D721Med (cell line): ENCODE measurements around the gene ADGRA1.

Source experiments
- DNase-seq: peaks from one replicate; pipeline ENCODE4 v3.0.0; 2011; ENCODE audit warnings: low spot score; ENCODE audit not compliant: insufficient read length
- FAIRE-seq: peaks from 2 replicates; lab custom pipeline; 2011; peaks lifted over from hg19 to GRCh38; lab: Jason Lieb, UNC
- TF ChIP-seq, protein P1 (sequence below): IDR thresholded peaks from 2 replicates; pipeline ENCODE4 v1.5.1; 2012; ENCODE audit warnings: mild to moderate bottlenecking, control low read depth; ENCODE audit not compliant: insufficient read depth; ENCODE audit errors: missing control alignments

ADGRA1 gene

DNA sequence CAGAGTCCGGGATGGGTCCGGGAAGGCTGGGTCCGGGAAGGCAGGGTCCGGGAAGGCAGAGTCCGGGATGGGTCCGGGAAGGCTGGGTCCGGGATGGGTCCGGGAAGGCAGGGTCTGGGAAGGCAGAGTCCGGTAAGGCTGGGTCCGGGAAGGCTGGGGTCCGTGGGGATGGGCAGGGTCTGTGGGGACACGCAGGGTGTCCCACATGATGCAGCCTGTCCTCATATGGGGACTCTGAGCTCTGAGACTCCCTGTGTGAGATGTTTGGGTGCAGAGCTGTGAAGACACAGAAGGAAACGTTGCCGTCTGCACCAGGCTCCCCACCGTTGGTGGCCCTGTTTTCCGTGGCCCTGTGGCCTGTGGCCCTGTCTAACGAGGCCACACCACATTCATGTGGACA is 45.7 kb upstream of the ADGRA1 start:
- TF ChIP-seq, protein P1, sequence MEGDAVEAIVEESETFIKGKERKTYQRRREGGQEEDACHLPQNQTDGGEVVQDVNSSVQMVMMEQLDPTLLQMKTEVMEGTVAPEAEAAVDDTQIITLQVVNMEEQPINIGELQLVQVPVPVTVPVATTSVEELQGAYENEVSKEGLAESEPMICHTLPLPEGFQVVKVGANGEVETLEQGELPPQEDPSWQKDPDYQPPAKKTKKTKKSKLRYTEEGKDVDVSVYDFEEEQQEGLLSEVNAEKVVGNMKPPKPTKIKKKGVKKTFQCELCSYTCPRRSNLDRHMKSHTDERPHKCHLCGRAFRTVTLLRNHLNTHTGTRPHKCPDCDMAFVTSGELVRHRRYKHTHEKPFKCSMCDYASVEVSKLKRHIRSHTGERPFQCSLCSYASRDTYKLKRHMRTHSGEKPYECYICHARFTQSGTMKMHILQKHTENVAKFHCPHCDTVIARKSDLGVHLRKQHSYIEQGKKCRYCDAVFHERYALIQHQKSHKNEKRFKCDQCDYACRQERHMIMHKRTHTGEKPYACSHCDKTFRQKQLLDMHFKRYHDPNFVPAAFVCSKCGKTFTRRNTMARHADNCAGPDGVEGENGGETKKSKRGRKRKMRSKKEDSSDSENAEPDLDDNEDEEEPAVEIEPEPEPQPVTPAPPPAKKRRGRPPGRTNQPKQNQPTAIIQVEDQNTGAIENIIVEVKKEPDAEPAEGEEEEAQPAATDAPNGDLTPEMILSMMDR = no peak
- FAIRE-seq (no peak), DNase-seq (no peak)

DNA sequence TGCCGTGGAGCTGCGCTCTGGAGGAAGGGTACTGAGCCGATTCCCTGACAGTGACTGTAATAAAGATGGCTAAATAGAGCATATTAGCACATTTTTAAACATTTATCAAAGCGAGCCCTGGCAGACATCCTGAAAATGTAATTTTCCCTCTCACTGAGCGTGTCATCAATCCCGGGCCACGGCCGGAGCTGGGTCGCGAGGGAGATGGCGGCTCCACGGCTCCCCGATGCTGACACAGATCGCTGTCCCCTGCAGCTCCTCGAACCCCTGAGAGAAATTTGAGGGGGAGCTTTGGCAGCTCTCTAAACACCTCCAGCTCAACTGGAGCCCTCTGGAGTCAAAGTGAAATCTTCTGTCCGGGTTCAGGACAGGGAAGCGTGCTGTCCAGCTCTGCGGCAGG is 44.9 kb upstream of the ADGRA1 start:
- TF ChIP-seq, protein P1 = no peak
- FAIRE-seq (no peak), DNase-seq (no peak)

DNA sequence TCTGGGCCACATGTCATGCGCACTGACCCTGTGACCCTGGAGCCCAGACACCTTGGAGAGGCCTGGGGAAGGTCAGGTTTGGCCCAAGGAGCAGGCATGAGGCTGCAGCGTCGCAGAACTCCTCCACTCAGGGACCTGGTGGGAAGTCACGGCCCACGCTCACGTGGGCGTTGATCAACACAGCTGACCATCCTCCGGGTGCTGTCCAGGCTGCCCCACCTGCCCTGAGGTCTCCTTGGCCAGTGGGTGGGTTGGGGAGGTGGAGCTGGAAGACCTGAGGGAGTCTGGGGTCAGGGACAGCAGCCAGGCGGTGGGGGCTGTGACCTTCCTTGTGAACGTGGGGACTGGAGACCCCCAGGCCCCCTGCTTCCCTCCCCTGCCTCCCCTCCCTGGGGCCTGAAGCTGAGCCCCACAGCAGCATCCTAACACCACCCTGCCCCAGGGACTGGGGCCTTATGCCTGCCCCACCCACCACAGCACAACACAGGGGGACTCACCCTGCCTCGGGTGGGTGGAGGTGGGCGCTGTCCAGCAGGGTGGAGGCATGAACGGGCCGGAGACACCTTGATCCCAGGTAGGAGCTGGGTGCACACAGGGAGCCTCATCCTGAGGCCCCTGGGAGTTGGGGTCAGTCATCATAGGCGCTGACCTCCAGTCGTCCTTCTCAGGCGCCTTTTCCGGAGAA is 44.0 kb upstream of the ADGRA1 start:
- FAIRE-seq (no peak), DNase-seq (no peak)
- TF ChIP-seq, protein P1 = no peak

DNA sequence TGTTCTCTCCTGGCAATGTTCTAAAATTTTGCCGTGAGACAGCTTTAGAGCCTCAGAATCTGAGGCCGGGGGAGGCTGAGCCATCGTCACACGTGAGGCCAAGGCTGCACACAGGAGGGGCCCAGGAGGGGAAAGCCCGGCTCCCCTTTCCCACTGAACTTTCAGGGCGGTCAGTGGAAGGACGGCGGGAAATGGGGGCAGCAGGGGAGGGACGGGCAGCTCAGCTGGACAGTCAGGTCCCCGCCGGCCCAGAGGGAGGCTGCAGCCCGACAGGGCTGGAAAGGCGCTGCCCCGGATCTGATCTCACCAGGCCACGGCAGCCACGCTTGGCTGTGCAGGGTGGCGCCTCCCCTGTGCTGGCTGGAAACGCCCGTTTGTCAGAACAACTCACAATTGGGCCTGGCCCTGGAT is 43.3 kb upstream of the ADGRA1 start:
- FAIRE-seq (no peak), DNase-seq (no peak)
- TF ChIP-seq, protein P1 = no peak

DNA sequence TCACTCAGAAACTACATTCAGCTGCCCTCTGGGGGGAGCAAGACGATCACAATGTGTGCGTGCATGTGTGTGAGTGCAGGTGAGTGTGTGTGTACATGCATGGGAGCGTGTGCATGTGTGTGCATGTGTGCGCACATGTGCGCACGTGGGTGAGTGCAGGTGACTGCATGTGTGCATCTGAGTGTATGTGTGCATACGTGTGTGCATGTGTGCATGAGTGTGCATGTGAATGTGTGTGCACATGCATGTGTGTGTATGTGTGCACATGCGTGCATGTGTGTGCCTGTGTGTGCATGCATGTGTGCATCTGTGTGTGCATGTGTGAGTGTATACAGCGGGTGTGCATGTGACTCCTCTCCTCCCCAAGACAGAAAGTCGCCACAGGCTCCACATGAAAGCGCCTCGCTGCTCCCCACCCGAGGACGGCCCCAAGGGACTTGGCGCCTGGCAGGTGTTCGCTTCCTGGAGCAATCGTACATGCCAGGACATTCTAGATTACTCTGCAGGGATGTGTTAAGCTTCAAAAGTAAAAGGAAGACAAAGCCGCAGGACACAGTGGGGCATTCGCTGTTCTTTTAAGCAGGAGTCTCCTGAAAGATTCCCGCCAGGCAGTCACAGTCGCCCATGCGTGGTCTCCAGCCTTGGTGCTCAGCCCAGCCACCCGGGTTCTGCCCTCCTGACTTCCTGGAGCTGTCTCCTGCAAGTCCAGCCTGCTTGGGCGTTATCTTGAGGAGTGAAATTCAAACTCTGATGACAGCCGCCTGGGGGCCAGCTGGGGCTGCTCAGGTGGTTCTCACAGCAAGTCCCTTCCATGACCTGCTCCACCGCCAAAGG is 42.0 kb upstream of the ADGRA1 start:
- no peak for DNase-seq
- FAIRE-seq = no peak
- TF ChIP-seq, protein P1 = no peak

DNA sequence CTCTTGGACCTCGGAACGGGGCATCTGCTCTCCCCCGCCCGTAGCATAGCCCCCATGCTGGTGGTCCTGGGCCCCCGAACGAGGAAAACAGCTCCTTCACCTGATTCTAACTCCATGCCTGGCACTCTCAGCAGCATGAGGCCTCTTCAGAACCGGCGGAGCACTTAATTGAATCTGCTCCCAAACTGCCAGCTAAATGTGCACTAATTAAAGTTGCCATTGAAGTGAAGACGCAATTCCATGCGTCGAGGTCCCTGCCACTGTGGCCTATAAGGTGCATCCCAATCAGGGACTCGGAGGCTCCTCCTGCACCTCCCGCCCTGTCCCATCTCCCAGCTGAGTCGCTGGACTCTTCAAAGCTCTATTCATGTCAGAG is 41.3 kb upstream of the ADGRA1 start:
- TF ChIP-seq, protein P1 = no peak
- no peak for FAIRE-seq
- no peak for DNase-seq
